HG02970 (cell line): Measurements from ENCODE around the gene MUSK.

ENCODE experiments used
- ATAC-seq: cut with Tn5 transposase; IDR thresholded peaks from one replicate; pipeline ENCODE4 v1.9.1; 2021; ENCODE audit warnings: mild to moderate bottlenecking, moderate library complexity, moderate number of reproducible peaks; ENCODE audit not compliant: unreplicated experiment, low FRiP score

The MUSK gene

GRCh38 chr9:110668570-110669167, at the start of gene MUSK:
Gene MUSK (plus strand): TSS chr9:110668791. CDS start chr9:110668905, 114 bp downstream.
- ATAC-seq: no peak

GRCh38 chr9:110619831-110620230, 48.8 kb upstream of the MUSK start:
- no peak for ATAC-seq

- no peak for ATAC-seq
Observed at GRCh38 chr9:110620726-110621125, 47.9 kb upstream of the MUSK start.

GRCh38 chr9:110622368-110622767, 46.2 kb upstream of the MUSK start:
- no peak for ATAC-seq

- no peak for ATAC-seq
Observed at GRCh38 chr9:110623462-110624025, 45.0 kb upstream of the MUSK start.

- ATAC-seq: no peak
Observed at GRCh38 chr9:110626101-110626829, 42.3 kb upstream of the MUSK start.

- no peak for ATAC-seq
Observed at GRCh38 chr9:110635589-110635988, 33.0 kb upstream of the MUSK start.

GRCh38 chr9:110638381-110638954, 30.1 kb upstream of the MUSK start:
- no peak for ATAC-seq

- no peak for ATAC-seq
Observed at GRCh38 chr9:110640736-110641135, 27.9 kb upstream of the MUSK start.

- no peak for ATAC-seq
Observed at GRCh38 chr9:110641293-110641692, 27.3 kb upstream of the MUSK start.

GRCh38 chr9:110648696-110649095, 19.9 kb upstream of the MUSK start:
- ATAC-seq: no peak

- no peak for ATAC-seq
Observed at GRCh38 chr9:110650261-110650660, 18.3 kb upstream of the MUSK start.

GRCh38 chr9:110650991-110651411, 17.6 kb upstream of the MUSK start:
- ATAC-seq: no peak

GRCh38 chr9:110655754-110656641, 12.6 kb upstream of the MUSK start:
- ATAC-seq: no peak

- ATAC-seq: no peak
Observed at GRCh38 chr9:110659891-110660541, 8.6 kb upstream of the MUSK start.

GRCh38 chr9:110669433-110669832, 842 bp downstream of the MUSK start:
- no peak for ATAC-seq

- ATAC-seq: no peak
Observed at GRCh38 chr9:110671849-110672248, 3.3 kb downstream of the MUSK start.

GRCh38 chr9:110672873-110673510, 4.4 kb downstream of the MUSK start:
- no peak for ATAC-seq

- no peak for ATAC-seq
Observed at GRCh38 chr9:110687497-110687896, 18.9 kb downstream of the MUSK start.

- no peak for ATAC-seq
Observed at GRCh38 chr9:110688329-110688728, 19.7 kb downstream of the MUSK start.
